ENCODE data around the gene NFE2L3.
"Not testable (repeated sequence)": the region's sequence is repeated elsewhere in the genome, so short reads cannot be mapped to it uniquely, and the experiment has no call there.

NFE2L3 gene

DNA sequence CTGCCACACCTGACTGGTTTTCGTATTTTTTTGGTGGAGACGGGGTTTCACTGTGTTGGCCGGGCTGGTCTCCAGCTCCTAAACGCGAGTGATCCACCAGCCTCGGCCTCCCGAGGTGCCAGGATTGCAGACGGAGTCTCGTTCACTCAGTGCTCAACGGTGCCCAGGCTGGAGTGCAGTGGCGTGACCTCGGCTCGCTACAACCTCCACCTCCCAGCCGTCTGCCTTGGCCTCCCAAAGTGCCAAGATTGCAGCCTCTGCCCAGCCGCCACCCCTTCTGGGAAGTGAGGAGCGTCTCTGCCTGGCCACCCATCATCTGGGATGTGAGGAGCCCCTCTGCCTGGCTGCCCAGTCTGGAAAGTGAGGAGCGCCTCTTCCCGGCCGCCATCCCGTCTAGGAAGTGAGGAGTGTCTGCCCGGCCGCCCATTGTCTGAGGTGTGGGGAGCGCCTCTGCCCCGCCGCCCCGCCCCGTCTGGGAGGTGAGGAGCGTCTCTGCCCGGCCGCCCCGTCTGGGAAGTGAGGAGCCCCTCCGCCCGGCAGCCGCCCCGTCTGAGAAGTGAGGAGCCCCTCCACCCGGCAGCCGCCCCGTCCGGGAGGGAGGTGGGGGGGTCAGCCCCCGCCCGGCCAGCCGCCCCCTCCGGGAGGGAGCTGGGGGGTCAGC lies 4.2 kb upstream of the NFE2L3 start:
- DNase-seq = not testable (repeated sequence)

DNA sequence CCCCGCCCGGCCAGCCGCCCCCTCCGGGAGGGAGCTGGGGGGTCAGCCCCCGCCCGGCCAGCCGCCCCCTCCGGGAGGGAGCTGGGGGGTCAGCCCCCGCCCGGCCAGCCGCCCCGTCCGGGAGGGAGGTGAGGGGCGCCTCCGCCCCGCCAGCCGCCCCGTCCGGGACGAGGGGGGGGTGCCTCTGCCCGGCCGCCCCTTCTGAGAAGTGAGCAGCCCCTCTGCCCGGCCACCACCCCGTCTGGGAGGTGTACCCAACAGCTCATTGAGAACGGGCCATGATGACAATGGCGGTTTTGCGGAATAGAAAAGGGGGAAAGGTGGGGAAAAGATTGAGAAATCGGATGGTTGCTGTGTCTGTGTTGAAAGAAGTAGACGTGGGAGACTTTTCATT lies 3.7 kb upstream of the NFE2L3 start:
- not testable (repeated sequence) for DNase-seq

DNA sequence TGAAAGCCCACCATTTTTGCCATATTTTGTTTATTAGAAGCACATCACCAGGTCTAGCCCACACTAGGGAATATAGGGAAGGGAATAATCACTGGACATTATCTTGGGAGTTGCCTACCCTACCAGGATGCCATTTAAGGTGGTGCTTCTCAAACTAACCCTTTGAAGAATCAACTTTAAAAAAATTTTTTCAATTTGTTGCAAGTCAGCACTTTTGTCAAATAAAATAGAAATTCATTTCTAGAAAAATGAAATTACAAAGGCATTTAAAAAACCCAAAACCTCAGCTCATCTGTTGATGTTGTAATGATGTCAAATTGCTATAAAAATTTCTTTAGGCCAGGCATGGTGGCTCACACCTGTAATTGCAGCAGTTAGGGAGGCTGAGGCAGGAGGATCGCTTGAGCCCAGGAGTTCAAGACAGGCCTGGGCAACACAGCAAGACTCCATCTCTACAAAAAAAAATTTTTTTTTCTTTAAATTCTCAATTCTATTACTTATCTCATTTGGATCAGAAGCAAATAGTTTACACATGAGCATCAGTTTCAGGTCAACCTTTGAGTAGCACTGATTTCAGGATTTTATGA lies 2.5 kb upstream of the NFE2L3 start:
- no peak for DNase-seq

DNA sequence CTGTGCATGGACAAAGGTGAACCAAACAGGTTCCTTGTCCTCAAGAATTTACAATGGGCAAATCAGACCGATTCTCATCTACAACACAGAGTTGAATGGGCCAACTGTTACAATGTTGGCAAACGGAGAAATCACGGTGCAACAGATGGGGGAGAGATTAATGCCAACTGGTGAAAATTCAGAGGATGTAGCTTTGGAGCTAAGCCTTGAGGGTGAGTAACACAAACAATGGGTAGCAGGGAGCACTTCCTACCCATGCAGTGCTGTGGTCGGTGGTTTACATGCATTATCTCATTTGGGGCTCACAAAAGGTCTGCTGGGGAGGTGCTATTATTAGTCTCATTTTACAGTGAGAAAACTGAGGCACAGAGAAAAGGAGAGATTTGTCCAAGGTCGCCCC lies 902 bp upstream of the NFE2L3 start:
- DNase-seq = no peak

DNA sequence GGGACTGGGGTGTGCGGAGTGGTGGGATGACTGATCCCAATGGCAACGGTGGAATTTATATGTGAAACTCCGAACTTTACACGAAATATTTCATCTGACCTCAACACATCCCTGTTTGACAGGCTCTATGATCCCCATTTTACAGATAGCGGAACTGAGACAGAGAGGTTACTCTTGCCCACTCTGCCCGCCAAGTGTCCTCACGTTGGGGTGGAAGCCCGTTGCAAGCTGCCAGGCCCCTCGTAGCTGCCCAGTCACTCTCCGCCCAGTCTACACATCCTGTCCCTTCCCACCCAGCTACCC lies 397 bp upstream of the NFE2L3 start:
- DNase-seq = no peak

DNA sequence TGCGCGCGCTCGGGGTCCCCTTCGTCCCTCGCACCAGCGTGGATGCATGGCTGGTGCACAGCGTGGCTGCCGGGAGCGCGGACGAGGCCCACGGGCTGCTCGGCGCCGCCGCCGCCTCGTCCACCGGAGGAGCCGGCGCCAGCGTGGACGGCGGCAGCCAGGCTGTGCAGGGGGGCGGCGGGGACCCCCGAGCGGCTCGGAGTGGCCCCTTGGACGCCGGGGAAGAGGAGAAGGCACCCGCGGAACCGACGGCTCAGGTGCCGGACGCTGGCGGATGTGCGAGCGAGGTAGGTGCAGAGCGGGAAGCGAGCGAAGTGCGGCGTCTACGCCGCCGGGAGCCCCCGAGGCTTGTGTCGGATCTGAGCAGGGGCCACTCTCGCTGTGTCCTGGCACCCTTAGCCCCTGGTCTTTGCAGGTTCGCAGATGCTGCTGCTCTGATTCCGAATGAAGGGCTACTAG lies 813 bp downstream of the NFE2L3 start:
- not testable (repeated sequence) for DNase-seq

DNA sequence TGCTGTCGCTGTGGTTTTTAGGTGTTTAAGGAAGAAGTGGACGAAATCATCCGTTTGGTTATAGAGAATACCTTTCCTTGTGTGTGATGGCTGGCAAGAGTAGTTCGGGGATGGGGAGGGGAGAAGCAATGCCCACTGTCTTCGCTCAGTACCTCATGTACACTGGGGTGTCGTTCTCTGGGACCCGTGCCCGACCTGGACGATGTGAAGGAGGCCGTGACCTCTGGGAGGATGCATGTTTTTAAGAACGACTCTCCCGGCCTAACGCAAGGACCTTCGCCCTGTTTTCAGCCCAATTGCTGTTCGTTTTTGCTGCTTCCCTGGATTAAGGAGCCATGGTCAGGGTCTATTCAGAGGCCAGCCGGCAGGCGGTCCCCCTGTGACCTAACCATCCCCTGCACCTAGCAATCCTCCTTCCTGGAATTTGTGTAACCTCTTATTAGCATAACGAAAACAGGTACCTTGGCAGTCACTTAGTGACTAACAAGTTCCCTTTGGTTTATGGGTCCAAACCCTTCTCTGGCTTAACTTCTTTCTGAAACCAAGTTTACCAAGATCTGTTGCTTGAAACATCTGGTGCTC lies 1.3 kb downstream of the NFE2L3 start:
- DNase-seq = no peak

DNA sequence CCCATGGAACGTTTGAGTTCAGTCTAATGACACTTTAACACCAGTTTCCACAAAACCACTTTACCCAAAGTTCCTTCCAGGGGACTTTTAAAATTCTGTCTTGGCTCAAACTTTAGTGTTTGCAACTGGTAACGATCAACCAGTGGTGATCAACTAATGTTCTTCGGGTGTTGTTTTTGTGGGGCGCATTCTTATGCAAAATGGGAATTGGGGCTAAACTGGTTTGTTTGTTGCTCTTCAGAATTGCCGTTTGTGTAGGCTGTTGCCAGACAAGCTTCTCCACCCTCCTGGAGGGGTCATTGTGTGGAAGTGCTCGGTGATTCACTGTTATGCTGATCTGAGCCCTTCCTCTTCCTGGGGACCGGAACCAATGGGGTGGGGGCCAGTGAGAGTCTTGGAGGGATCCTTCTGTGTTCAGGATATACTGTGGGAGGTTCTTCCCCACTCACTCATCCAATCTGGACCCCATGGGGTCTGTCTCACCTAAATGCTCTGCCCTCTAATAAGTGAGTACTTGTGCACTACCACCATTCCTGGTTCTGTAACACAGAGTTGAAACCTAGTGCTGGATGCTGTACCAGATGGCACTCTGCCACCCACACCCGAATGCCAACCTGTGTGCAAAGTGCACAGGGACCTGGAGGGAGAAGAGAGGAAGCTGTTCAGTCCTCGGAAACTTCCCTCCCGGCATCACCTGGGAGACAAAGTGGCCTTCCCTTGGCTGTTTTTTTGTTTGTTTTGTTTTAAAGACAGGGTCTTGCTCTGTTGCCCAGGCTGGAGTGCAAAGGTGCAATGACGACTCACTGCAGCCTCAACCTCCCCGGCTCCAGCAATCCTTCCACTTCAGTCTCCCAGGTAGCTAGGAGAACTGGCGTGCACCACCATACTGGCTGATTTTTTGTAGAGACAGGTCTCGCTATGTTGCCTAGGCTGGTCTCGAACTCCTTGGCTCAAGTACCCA lies 2.1 kb downstream of the NFE2L3 start:
- no peak for DNase-seq

DNA sequence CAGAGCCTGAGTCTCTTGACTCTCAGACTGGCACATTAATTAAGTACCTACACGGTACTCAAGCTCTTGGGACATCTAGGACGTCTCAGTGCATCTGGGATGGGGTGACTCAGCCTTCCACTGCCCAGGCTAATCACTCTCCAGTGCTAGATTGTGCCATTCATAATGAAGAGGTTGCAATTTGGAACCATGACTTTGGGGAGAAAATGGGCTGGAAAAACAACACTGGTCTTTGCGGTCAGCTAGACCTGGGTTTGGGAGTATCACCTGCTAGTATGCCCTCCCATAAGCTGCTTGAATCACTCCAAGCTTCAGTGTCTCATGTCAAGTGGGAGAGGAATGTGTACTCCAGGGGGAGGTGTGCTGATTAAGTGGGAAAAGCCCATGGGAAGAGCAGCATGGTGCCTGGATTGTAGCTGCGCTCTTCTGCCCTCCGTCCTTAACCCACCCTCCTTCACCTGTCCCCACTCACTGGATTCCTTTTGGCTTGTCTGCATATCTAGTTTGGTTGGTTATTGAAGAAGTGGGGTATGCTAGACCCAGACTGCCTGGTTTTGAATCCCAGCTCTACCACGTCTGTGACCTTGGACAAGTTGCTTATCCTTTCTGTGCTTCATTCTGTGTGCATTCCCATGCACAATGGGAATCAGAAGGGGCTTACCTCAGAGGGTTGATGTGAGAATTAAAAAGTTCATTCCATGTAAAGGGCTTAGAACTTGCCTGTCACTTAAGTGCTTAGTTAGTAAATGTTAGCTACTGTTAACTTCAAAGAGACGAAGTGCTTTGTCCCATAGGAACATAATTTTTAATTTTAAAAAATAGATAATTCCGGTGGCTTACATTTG lies 3.8 kb downstream of the NFE2L3 start:
- no peak for DNase-seq

DNA sequence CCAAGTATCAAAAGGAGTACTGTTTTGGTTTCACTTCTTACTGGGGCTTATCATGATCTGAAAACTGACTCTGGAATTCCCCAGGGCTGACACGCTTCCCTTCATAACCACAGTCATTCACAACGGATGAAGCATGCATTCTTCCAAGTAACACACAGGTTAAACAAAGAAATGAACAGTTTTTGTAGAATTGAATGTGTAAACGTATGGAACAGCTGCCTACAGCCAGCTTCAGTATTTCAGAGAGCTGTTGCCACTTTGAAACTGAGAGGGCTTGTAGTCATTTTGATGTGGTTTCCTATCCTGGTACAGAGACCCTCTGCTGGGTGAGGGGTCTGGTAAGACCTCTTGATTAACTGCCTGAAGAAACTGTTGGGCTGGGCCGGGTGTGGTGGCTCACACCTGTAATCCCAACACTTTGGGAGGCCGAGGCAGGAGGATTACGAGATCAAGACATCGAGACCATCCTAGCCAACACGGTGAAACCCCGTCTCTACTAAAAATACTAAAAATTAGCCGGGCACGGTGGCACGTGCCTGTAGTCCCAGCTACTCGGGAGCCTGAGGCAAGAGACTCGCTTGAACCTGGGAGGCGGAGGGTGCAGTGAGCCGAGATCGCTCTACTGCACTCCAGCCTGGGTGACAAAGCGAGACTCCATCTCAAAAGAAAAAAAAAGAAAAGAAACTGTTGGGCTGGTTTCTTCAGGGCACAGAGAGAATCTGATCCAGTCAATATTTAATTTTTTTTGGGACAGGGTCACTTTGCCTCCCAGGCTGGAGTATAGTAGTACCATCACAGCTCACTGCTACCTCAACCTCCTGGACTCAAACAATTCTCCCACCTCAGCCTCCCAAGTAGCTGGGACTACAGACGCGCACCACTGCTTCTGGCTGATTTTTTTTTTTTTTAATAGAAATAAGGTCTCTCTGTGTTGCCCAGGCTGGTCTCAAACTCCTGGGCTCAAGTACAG lies 4.7 kb downstream of the NFE2L3 start:
- DNase-seq = peak; percentile 22

DNA sequence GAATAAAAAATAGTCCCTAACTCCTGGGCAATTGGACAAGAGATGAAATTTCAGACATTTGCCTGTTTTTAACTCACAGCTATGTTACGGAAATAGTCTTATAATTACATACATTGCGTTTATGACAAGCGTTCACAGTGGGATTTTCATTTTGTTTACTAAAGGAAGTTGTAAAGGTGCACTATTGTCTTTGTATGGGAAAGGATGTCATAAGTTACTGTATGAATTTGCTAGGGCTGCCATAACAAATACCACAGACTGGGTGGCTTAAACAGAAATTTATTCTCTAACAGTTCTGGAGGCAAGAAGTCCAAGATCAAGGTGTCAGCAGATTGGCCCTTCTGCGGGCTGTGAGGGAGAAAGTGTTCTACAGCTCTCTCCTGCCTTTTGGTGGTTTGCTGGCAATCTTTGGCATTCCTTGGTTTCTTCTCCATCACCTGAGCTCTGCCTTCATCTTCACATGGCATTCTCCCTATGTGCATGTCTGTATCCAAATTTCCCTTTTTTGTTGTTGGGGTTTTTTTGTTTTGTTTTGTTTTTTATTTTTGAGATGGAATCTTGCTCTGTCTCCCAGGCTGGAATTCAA lies 5.6 kb downstream of the NFE2L3 start:
- no peak for DNase-seq

DNA sequence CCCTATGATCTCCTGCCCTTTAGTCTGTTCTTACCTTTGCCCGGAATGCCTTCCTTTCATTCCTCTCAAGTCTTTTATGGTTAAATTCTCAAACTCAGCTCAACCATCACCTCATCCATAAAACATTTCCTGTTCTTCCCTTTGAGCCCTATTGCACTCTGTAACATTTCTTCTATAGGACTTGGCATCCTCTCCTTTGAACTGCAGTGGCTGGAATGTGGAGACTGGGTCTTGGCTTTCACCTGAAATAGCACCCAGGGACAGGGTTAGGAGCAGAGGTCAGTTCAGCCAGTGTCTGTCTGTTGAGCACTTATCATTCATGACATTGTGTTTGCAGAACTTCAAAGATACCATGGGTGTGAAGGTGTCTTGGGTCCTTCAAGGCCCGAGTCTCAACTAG lies 7.2 kb downstream of the NFE2L3 start:
- no peak for DNase-seq

DNA sequence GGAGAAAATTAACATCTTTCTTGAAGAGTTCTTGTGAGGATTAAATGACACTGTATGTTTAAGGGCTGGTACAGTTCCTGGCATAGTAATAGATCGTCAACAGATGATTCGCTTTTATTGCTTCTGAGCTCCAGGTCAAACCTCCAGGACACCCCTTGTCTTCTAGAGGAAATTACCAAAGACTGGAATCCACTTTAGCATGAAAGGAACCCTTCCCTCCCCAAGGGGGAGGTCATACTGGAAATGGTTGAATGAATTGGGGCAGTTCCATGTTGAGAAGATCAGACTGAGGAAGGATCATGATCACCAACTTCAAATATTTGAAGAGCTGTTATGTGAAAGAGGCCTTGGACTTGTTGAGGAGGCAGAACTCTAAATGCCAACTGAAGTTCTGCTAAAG lies 8.9 kb downstream of the NFE2L3 start:
- DNase-seq = no peak

DNA sequence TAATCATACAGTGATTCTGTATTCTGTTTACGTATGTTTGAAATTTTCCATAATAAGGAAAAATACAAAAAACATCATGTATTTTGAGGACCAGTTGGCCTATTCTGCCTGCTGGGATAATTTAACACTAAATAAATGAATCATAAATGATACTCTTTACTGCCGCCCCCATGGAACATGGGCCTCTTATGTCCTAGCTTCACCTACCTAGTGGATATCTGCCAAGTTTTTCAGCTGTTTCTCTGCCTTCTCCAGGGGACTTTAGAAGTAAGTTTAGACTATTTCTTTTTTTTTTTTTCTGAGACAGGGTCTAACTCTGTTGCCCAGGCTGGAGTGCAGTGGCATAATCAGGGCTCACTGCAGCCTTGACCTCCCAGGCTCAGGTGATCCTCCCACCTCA lies 10.4 kb downstream of the NFE2L3 start:
- no peak for DNase-seq

DNA sequence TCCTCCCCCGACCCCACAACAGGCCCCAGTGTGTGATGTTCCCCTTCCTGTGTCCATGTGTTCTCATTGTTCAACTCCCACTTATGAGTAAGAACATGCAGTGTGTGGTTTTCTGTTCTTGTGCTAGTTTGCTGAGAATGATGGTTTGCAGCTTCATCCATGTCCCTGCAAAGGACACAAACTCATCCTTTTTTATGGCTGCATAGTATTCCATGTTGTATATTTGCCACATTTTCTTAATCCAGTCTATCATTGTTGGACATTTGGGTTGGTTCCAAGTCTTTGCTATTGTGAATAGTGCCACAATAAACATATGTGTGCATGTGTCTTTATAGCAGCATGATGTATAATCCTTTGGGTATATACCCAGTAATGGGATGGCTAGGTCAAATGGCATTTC lies 11.8 kb downstream of the NFE2L3 start:
- DNase-seq = not testable (repeated sequence)

DNA sequence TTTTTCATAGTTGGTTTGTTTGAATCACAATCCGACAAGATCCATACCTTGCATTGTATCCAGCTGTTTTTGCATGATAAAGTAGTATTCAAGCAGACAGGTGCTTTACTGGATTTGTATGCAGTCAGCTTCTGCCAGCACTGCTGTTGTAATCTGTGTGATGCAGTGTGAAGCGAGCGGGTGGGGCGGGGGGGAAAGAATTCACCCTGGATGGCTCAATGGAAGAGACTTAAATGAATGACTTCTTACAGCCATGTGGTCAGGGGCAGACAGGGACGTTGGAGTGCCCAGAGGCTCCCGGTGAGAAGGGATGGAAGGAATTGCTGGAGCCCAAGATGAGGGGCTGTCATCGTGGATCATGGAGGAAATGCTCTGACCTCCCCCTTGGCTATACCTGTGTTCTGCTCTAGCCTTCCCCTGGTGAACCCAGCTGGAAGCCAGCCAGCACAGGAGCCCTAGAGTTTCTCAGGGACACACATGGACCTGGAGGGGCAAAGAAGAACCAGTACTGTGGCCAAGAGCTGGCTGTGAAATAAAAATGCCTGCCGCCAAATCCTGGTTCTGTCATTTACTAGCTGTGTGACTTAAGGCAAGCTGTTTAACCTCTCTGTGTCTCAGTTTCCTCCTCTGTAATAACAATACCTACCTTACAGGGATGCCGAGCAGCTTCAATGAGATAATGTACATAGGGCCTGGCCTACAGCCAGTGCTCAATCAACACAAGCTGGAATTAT lies 14.1 kb downstream of the NFE2L3 start:
- no peak for DNase-seq

DNA sequence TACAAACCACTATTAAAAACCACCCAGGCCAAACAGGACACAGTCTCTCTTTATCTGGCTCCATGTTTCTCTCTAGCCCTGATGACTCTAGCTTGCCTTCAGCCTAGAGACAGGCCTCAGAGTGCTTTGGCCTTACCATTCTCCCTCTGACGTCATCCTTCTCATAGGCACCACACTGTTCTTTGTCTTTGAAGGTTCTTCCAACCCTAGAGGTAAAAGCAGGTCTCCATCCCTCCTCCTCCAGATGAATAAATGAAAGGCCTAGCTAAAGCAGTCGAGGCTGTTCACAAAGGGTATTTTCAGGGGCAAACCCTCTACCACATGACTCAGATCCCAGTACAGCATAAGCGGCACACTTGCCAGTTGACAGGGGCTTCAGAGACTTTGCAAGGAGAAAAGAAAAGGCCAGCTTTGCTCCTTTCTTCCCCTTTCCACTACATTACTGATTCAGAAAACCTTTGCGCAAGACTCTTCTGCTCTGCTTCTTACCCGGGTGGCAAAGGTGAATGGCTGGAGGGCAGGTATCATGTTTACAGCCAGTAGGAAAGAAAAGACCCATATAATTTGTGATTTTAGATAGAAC lies 14.8 kb downstream of the NFE2L3 start:
- no peak for DNase-seq

DNA sequence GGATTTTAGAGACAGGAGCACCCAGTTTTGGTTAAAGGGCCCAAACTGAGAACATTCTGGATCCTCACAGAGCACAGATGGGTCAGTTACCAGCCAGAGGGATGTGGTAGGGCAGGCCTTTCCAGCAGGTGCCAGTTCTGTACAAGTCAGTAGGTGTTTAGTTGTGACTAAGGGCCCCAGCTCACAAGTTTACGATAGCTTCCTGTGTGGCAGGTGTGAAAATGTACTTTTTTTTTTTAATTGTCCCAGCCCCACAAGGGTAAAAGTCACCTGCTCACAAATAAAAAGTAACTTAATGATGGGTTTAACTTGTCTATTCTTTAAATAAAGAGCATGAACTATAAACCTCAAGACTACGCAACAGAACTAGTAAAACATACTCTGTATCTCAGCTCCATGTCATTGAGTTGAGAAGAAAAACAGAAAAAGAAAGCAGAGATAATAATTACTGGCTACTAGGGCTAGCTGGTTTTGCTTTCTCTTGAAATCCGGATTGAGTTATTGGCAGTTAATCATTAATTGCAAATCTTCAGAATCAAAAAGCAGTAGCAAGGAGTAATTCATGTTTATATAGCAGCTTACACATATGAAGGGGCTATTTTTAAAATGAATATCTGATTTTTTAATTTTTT lies 15.4 kb downstream of the NFE2L3 start:
- DNase-seq = no peak

DNA sequence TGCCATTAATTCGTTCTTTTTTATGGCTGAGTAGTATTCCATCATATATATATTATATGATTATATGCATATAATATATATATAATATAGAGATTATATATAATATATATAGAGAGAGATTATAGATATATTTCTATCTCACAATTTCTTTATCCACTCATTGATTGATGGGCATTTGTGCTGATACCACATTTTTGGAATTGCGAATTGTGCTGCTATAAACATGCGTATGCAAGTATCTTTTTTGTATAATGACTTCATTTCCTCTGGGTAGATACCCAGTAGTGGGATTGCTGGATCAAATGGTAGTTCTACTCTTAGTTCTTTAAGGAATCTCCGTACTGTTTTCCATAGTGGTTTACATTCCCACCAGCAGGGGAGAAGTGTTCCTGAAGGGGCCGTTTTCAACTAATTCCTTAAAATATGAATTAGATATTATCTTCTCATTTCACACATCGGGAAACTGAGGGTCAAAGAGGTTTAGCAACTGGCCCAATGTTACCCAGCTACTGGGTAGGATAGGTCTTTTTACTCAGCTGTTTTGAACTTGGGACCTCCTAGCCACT lies 16.5 kb downstream of the NFE2L3 start:
- DNase-seq = no peak
